A549 (cell line): ENCODE measurements around the gene GDF7. TPM values are rescaled to one million over a fixed set of nuclear protein-coding genes. Genes with fewer than 3 reads are reported as not detected.

Experiments
- ATAC-seq, 2 experiments: fragments of 200-7000 bp in 1 of 2; fragments of >200 bp in 1 of 2; cut with Nextera tagmentation in 1 of 2; cut with Tn5 transposase in 1 of 2; 3 replicates each; pipeline versions ENCODE4 v1.8.0 to v1.9.1; 2018 to 2020; ENCODE audit warnings: mild to moderate bottlenecking in 1 of 2, moderate library complexity in 1 of 2
- CTCF ChIA-PET: fragments of 300-600 bp; sonication (Branson Sonifier 250); formaldehyde crosslinking; extraction: SDS; loops from one replicate; lab custom pipeline; 2021; ENCODE audit warnings: antibody characterized with exemption, inconsistent platforms; lab: Yijun Ruan, JAX
- POLR2A ChIA-PET: fragments of 350-600 bp; formaldehyde crosslinking; extraction: SDS; loops from one replicate; lab custom pipeline; 2021; ENCODE audit warnings: antibody characterized with exemption, inconsistent platforms; lab: Yijun Ruan, JAX
- DNase-seq, 2 experiments: peaks; one replicate each; pipeline versions ENCODE4 v3.0.0 to v3.0.0-alpha.2; 2011 to 2016; ENCODE audit warnings: low read depth in 1 of 2, low spot score in 1 of 2
- FAIRE-seq: peaks from 2 replicates; lab custom pipeline; 2011; peaks lifted over from hg19 to GRCh38; lab: Jason Lieb, UNC
- H3K27ac ChIP-seq, 2 experiments: fragments of >200 bp; sonication (Bioruptor Twin); formaldehyde crosslinking; 3 replicates each; pipeline ENCODE4 v1.5.1; 2016 to 2017
- H3K4me1 ChIP-seq: fragments of >200 bp; sonication (Bioruptor Twin); formaldehyde crosslinking; 3 replicates; pipeline ENCODE4 v1.6.1; 2016
- H3K4me2 ChIP-seq: fragments of >200 bp; sonication (Bioruptor Twin); formaldehyde crosslinking; 3 replicates; pipeline ENCODE4 v1.6.1; 2016
- H3K4me3 ChIP-seq: fragments of >200 bp; sonication (Bioruptor Twin); formaldehyde crosslinking; 3 replicates; pipeline ENCODE4 v1.5.1; 2016
- H3K9me3 ChIP-seq: fragments of >200 bp; sonication (Bioruptor Twin); formaldehyde crosslinking; 3 replicates; pipeline ENCODE4 v1.6.1; 2016
- BHLHE40 ChIP-seq: IDR thresholded peaks from 2 replicates; pipeline ENCODE4 v1.6.1; 2012; ENCODE audit warnings: low read depth, low read length, inconsistent platforms
- CBX2 ChIP-seq: fragments of 200-600 bp; sonication (generic); IDR thresholded peaks from 2 replicates; pipeline ENCODE4 v1.6.1; 2016; ENCODE audit warnings: low read depth, mild to moderate bottlenecking, borderline replicate concordance
- CBX8 ChIP-seq: fragments of 200-600 bp; sonication (generic); IDR thresholded peaks from 2 replicates; pipeline ENCODE4 v1.6.1; 2016
- CHD4 ChIP-seq: fragments of 200-600 bp; sonication (generic); IDR thresholded peaks from 2 replicates; pipeline ENCODE4 v1.6.1; 2016; ENCODE audit warnings: antibody characterized with exemption, mild to moderate bottlenecking, borderline replicate concordance
- EHF ChIP-seq: fragments of 250-450 bp; sonication (Bioruptor Pico); IDR thresholded peaks from 2 replicates; pipeline ENCODE4 v1.5.0; 2020; ENCODE audit warnings: mild to moderate bottlenecking
- EP300 ChIP-seq, 2 experiments: fragments of >200 bp; sonication (Bioruptor Twin); formaldehyde crosslinking; IDR thresholded peaks; 2 replicates in 1 of 2; 3 replicates in 1 of 2; pipeline ENCODE4 v1.6.1; 2016 to 2017
- HOXB13 ChIP-seq: fragments of 250-450 bp; sonication (Bioruptor Pico); IDR thresholded peaks from 2 replicates; pipeline ENCODE4 v1.5.0; 2020; ENCODE audit warnings: low read depth, mild to moderate bottlenecking, moderate library complexity
- JUNB ChIP-seq: fragments of >200 bp; sonication (Bioruptor Twin); formaldehyde crosslinking; IDR thresholded peaks from 2 replicates; pipeline ENCODE4 v1.6.1; 2016
- KDM5A ChIP-seq: fragments of 200-600 bp; sonication (generic); IDR thresholded peaks from 2 replicates; pipeline ENCODE4 v1.6.1; 2016; ENCODE audit warnings: antibody characterized with exemption, mild to moderate bottlenecking
- MYC ChIP-seq: IDR thresholded peaks from 2 replicates; pipeline ENCODE4 v1.6.1; 2012; ENCODE audit warnings: mild to moderate bottlenecking, inconsistent platforms, low read length, improper control_type of control experiment, borderline replicate concordance
- RARB ChIP-seq: fragments of 250-450 bp; sonication (Bioruptor Pico); IDR thresholded peaks from 2 replicates; pipeline ENCODE4 v1.8.0; 2021; ENCODE audit warnings: mild to moderate bottlenecking, moderate library complexity
- SMC3 ChIP-seq: fragments of >200 bp; sonication (Bioruptor Twin); formaldehyde crosslinking; IDR thresholded peaks from 3 replicates; pipeline ENCODE4 v1.6.1; 2018; ENCODE audit warnings: inconsistent platforms
- TP53 ChIP-seq: fragments of 250-450 bp; sonication (Bioruptor Pico); IDR thresholded peaks from 2 replicates; pipeline ENCODE4 v1.5.0; 2021; ENCODE audit warnings: mild to moderate bottlenecking, moderate library complexity
- ZC3H11A ChIP-seq: fragments of 450-650 bp; IDR thresholded peaks from 2 replicates; pipeline ENCODE4 v1.6.1; 2014; ENCODE audit warnings: antibody characterized with exemption, mild to moderate bottlenecking
- ZNF302 ChIP-seq: fragments of 250-450 bp; sonication (Bioruptor Pico); IDR thresholded peaks from 2 replicates; pipeline ENCODE4 v1.9.0; 2021; ENCODE audit warnings: inconsistent platforms, mild to moderate bottlenecking, moderate library complexity
- ZSCAN20 ChIP-seq: fragments of 250-450 bp; sonication (Bioruptor Pico); IDR thresholded peaks from 2 replicates; pipeline ENCODE4 v1.8.0; 2022; ENCODE audit warnings: mild to moderate bottlenecking, moderate library complexity
- WGBS: methylation state at CpG from one replicate; pipeline ENCODE4 v1.1.6; 2017; ENCODE audit errors: missing lambda C conversion rate; 5-methylcytosine and 5-hydroxymethylcytosine counted together
- polyA plus RNA-seq, 4 experiments: library from polyadenylated mRNA; depleted of rRNA in 3 of 4; stranded (reverse); fragments of >200 nt; fragmentation: RNase III in 1 of 4; extraction: RNeasy Plus Mini Kit Qiagen cat#74134 plus additional on column Dnase treatment in 1 of 4; gene quantifications; 2 replicates in 3 of 4; 3 replicates in 1 of 4; pipeline ENCODE4 v1.2.3, GENCODE V29; 2011 to 2017
- TF ChIP-seq, protein P1 (sequence below): fragments of 450-650 bp; IDR thresholded peaks from 2 replicates; pipeline ENCODE4 v1.6.1; 2014; ENCODE audit warnings: antibody characterized with exemption
- TF ChIP-seq, protein P2 (sequence below): fragments of 200-600 bp; sonication (generic); IDR thresholded peaks from 2 replicates; pipeline ENCODE4 v1.6.1; 2016; ENCODE audit warnings: antibody characterized with exemption, mild to moderate bottlenecking, moderate library complexity
- TF ChIP-seq, protein P3 (sequence below): fragments of 150-350 bp; IDR thresholded peaks from 2 replicates; pipeline ENCODE4 v1.6.1; 2014; ENCODE audit warnings: low read depth, mild to moderate bottlenecking, low read length
- TF ChIP-seq, protein P4 (sequence below): fragments of 250-450 bp; sonication (Bioruptor Pico); IDR thresholded peaks from 2 replicates; pipeline ENCODE4 v1.5.0; 2021; ENCODE audit warnings: mild to moderate bottlenecking, moderate library complexity, borderline replicate concordance

GDF7 gene
- polyA plus RNA-seq, 2 of the 4 experiments (the other 2 are of a cell fraction) = 0.03 to 0.05 TPM

DNA sequence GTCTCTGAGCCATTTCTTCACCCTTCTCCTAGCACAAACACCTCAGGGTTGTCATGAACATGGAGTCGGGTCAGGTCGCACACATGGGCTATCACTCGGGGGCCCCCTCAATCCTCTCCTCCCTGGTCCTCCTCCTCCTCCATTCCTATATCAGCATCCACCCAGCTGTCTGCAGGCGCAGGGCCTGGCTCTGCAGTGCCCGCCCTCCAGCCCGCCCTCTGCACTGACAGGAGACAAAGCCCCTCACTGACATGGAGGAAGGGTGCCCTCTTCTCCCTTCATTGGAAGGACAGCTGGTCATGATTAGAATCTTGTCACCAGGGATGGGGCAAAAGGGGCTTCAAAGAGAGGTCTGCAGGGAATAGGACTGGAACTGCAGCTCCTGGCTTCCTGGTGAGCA lies 37.8 kb upstream of the GDF7 start:
- Histone ChIP-seq H3K9me3 (no peaks in the 10 kb centered on the region), H3K4me2 (no peak overlapping the region), H3K4me1 (peaks cover 2% of the 10 kb centered on the region), H3K27ac (no peak overlapping the region), H3K4me3 (no peak overlapping the region)
- TF ChIP-seq ZNF302 (no peak), MYC (no peak), TP53 (CRISPR knock-in tag) (no peak), CBX8 (no peak), EP300 (IDR thresholded peaks at IDR 0.05) (no peak), CBX2 (no peak), EHF (CRISPR knock-in tag) (no peak), KDM5A (no peak), CHD4 (no peak), BHLHE40 (no peak), RARB (CRISPR knock-in tag) (no peak), SMC3 (no peak), ZC3H11A (no peak), ZSCAN20 (CRISPR knock-in tag) (no peak), HOXB13 (CRISPR knock-in tag) (no peak), JUNB (no peak)
- TF ChIP-seq, protein P1, sequence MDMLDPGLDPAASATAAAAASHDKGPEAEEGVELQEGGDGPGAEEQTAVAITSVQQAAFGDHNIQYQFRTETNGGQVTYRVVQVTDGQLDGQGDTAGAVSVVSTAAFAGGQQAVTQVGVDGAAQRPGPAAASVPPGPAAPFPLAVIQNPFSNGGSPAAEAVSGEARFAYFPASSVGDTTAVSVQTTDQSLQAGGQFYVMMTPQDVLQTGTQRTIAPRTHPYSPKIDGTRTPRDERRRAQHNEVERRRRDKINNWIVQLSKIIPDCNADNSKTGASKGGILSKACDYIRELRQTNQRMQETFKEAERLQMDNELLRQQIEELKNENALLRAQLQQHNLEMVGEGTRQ = no peak
- TF ChIP-seq, protein P2, sequence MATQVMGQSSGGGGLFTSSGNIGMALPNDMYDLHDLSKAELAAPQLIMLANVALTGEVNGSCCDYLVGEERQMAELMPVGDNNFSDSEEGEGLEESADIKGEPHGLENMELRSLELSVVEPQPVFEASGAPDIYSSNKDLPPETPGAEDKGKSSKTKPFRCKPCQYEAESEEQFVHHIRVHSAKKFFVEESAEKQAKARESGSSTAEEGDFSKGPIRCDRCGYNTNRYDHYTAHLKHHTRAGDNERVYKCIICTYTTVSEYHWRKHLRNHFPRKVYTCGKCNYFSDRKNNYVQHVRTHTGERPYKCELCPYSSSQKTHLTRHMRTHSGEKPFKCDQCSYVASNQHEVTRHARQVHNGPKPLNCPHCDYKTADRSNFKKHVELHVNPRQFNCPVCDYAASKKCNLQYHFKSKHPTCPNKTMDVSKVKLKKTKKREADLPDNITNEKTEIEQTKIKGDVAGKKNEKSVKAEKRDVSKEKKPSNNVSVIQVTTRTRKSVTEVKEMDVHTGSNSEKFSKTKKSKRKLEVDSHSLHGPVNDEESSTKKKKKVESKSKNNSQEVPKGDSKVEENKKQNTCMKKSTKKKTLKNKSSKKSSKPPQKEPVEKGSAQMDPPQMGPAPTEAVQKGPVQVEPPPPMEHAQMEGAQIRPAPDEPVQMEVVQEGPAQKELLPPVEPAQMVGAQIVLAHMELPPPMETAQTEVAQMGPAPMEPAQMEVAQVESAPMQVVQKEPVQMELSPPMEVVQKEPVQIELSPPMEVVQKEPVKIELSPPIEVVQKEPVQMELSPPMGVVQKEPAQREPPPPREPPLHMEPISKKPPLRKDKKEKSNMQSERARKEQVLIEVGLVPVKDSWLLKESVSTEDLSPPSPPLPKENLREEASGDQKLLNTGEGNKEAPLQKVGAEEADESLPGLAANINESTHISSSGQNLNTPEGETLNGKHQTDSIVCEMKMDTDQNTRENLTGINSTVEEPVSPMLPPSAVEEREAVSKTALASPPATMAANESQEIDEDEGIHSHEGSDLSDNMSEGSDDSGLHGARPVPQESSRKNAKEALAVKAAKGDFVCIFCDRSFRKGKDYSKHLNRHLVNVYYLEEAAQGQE = no peak
- TF ChIP-seq, protein P3, sequence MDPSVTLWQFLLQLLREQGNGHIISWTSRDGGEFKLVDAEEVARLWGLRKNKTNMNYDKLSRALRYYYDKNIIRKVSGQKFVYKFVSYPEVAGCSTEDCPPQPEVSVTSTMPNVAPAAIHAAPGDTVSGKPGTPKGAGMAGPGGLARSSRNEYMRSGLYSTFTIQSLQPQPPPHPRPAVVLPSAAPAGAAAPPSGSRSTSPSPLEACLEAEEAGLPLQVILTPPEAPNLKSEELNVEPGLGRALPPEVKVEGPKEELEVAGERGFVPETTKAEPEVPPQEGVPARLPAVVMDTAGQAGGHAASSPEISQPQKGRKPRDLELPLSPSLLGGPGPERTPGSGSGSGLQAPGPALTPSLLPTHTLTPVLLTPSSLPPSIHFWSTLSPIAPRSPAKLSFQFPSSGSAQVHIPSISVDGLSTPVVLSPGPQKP = no peak
- TF ChIP-seq, protein P4, sequence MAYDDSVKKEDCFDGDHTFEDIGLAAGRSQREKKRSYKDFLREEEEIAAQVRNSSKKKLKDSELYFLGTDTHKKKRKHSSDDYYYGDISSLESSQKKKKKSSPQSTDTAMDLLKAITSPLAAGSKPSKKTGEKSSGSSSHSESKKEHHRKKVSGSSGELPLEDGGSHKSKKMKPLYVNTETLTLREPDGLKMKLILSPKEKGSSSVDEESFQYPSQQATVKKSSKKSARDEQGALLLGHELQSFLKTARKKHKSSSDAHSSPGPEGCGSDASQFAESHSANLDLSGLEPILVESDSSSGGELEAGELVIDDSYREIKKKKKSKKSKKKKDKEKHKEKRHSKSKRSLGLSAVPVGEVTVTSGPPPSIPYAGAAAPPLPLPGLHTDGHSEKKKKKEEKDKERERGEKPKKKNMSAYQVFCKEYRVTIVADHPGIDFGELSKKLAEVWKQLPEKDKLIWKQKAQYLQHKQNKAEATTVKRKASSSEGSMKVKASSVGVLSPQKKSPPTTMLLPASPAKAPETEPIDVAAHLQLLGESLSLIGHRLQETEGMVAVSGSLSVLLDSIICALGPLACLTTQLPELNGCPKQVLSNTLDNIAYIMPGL (CRISPR knock-in tag) = no peak
- DNase-seq = no peak
- no peak for FAIRE-seq
- POLR2A ChIA-PET = interaction anchor here (2.7 kb wide), 1 partner anchor 182 kb away, joined by 9 read pairs; the partner anchor contains the start of gene RHOB
- CTCF ChIA-PET = interaction anchor here (1.4 to 17.8 kb wide), 7 partner anchors 11 to 233 kb away, joined by 3 to 355 read pairs (median 108); partner anchors contain the start of genes HS1BP3 and RHOB
- no peak for ATAC-seq
- 83% methylated on average over 6 of the region's 6 CpGs for WGBS
